Stimulated activated CD8-positive, alpha-beta memory T cell treated with anti-CD3 and anti-CD28 coated beads, Interleukin-15, amount 100 ng/mL, for 48 hours (primary cell): ENCODE results near the gene ZNF341.

Experiments
- DNase-seq, 2 donors: peaks; one replicate each; pipeline ENCODE4 v3.0.0-alpha.2; 2020; ENCODE audit warnings: low read depth in 2 of 2

The ZNF341 gene

GRCh38 chr20:33701629-33702450 is 30.0 kb upstream of the ZNF341 start:
- no peak for DNase-seq

DNA sequence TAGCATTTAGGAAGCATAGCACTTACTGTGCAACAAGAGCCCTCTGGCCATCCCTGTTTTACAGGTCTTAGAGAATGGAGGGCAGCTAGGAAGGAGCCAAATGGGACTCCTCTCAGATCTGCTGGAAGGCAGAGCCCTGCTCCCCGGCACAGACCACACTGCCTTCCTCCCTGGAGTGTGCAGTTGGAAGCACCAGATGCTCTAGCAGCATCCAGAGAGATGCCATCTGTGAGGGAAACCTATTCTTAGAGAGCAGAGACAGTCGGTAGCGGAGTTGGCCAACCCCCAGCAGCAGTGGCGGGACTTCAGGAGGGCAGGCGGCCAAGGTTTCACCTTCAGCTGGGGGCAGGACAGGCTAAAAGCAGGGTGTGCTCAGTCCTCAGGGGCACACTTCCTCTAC is 28.9 kb upstream of the ZNF341 start:
- DNase-seq = no peak

GRCh38 chr20:33703498-33704137 is 28.2 kb upstream of the ZNF341 start:
- no peak for DNase-seq

DNA sequence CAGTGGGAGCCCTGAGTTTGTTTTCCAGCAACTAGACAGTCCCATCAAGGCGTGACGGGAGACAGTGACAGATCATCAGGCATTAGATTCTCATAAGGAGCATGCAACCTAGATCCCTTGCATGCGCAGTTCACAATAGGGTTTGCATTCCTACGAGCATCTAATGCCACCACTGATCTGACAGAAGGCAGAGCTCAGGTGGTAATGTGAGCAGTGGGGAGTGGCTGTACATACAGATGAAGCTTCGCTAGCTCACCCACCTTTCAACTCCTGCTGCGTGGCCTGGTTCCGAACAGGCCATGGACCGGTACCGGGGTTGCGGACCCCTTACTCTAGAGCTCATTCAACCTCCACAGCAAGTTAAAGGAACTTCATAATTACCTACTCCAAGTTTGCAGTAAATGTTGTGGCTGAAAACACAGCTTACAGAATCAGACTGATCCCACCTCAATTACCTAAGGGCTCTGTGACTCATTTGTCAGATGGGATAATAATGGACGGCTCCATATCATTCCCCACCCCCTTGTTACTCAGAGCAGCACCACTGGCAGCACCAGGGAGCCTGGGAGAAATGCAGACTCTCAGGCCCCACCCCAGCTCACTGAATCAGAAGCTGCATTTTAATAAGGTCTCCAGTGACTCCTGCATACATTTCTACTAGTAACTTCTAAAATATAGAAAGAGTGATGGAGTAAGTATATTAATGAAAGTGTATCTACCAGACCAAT is 27.4 kb upstream of the ZNF341 start:
- no peak for DNase-seq

DNA sequence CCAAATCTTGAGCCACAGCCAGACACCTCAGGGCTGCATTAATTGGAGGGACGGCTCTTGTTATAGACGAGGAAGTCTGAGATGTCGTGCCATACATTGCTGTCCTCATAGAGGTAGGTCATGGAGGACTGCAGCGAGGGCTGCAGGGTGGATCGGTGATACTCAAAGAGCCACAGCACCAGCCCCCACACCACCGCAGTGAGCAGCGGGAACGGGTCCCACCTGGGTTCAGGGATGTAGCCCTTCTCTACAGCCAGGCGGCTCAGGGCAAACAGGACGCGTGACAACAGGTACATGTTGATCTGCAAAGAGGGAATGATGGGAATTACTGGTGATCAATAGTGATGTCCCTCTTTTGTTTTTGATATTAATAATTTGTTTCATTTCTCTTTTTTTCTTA is 24.1 kb upstream of the ZNF341 start:
- no peak for DNase-seq

- DNase-seq = no peak
Measured at GRCh38 chr20:33709398-33709797, 22.4 kb upstream of the ZNF341 start.

DNA sequence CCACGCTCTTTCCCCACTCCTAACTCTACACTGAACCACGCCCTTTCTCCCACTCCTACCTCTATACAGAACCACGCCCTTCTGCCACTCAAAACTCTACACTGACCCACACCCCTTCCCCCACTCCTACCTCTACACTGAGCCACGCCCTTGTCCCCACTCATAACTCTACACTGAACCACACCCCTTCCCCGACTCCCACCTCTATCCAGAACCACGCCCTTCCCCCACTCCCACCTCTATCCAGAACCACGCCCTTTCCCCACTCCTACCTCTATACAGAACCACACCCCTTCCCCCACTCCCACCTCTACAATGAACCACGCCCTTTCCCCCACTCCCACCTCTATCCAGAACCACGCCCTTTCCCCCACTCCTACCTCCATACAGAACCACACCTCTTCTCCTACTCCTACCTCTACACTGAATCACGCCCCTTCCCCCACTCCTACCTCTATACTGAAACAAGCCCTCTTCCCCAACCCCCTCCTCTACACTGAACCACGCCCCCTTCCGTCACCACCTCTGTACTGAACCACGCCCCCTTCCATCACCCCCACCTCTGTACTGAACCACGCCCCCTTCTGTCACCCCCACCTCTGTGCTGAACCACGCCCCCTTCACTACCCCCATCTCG is 21.8 kb upstream of the ZNF341 start:
- DNase-seq = no peak

- DNase-seq = no peak
Measured at GRCh38 chr20:33710681-33711445, 20.9 kb upstream of the ZNF341 start.

DNA sequence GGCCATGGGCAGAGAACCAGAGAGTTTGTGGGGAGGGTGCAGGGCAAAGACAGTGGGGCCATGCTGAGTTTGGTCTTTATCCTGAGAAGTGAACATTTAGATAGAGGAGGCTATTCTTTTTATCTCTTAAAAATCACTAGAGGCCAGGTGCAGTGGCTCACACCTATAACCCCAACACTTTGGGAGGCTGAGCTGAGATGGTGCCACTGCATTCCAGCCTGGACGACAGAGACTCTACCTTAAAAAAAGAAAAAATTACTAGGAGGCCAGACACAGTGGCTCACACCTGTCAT is 20.4 kb upstream of the ZNF341 start:
- no peak for DNase-seq

GRCh38 chr20:33713865-33714367 is 17.9 kb upstream of the ZNF341 start:
- no peak for DNase-seq

- DNase-seq = no peak
Measured at GRCh38 chr20:33716498-33716897, 15.3 kb upstream of the ZNF341 start.

DNA sequence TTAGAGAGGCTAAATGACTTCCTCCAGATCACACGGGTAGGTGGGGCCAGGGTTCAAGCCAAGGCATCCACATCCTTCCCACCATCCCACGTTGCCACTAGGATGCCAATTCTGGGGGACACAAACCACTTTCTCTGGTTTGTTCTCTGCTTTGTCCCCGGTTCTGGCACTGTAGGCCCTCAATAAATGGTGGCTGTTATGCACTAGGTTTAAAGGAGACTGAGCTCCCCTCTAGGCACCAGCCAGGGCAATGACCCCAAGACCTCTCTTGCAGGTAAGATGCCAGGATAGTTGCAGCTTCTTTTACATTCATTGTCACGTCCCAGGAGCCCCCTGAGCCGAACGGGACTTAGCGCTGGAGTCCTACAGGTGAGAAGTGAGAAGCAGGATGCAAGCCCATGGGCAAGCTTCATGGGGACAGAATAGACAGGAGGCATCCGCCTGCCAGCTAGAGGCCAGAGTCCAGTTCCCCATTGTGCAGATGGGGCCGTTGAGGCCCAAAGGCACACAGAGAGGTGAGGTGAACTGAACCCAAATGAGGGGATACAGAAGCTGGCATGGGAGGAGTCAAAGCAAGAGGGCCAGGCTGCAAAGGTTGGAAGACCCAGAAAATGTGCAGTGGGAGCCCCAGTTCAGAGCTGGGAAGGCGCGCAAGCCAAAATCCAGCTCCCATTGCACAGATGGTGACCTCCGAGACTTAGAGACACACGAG is 12.4 kb upstream of the ZNF341 start:
- no peak for DNase-seq

- peak; percentile 80 to 81 for DNase-seq
Measured at GRCh38 chr20:33719989-33720709, 11.6 kb upstream of the ZNF341 start, which contains the start of gene PXMP4. Gene PXMP4, minus strand, starts transcription at chr20:33720310. Its CDS starts 103 bp downstream, at chr20:33720207.

GRCh38 chr20:33721391-33722140 is 10.2 kb upstream of the ZNF341 start:
- no peak for DNase-seq

GRCh38 chr20:33724439-33725094 is 7.2 kb upstream of the ZNF341 start:
- DNase-seq = no peak

DNA sequence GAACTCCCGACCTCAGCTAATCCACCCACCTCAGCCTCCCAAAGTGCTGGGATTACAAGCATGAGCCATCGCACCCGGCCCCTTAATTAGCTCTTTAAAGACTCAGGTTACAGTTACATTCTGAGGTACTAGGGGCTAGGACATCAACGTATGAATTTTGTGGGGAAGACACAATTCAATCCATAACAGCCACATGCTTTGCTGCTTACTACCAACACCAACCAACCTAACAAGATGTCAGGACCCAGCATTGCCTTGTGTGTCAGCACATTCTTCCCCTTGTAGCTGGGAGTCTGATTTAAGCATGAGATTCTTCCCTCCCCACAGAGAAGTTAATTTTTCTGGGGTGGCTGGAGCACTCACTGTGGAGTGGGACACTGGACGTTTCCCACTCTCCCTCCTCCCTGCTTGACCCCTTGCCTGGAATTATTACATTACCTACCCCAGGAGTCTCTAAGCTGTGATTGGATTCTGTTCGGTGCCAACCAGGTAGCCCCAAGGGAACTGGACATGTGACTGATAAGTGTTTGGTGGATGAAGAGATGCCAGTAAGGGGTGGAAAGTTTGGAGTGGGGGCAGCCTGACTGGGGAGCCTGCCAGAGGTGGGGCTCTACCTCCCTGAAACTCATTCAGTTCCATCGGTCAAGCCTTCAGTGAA is 6.1 kb upstream of the ZNF341 start:
- no peak for DNase-seq

- DNase-seq = no peak
Measured at GRCh38 chr20:33727115-33727479, 4.7 kb upstream of the ZNF341 start.

GRCh38 chr20:33727806-33728205 is 4.0 kb upstream of the ZNF341 start:
- DNase-seq = no peak
